ENCODE measurements around the gene CALML4. TPM values are rescaled to one million over a fixed set of nuclear protein-coding genes. Genes with fewer than 3 reads are reported as not detected.
A peak's percentile ranks its signal among the peaks of the same experiment; 100 is the strongest.
"Not testable (repeated sequence)": the region's sequence is repeated elsewhere in the genome, so short reads cannot be mapped to it uniquely, and the experiment has no call there.

Gene CALML4
- total RNA-seq, 1 donor from 2014 or later, result 0.99 TPM

DNA sequence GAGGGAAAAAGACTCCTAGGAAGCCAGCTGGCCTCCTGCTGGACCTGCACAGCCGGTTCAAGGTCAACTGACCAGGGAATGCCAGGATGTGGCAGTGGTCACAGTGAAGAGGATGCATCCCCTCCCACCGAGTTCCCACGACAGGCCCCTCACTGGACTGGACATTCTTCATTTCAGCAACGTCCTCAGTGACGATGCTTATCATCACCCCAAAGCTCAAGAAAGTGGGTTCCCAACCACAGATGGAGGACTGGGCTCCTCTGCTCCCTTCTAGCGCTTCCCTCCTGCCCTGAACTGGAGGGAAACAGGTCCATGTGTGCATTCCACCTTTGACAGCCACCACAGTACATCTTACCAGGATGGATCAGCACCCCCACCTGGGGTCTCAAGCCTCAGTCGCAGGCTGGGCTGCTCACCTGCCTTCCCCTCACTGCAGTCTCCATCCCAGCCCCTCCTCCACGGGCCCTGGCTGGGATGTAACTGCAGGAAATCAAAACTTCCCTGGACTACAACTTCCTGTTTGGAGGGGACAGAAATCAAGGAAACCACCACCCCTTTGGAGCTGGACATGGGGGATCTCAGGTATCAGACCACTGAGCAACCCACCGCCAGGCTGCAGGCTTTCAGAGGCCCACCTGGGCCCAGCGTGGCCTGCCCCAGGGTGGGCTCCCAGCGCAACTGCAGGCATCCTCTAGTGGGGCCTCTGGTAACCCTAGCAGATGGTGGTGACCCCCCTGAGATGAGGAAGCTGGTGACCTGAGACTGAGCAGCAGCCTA, 7.3 kb downstream of the CALML4 start:
- DNase-seq (no peak), ATAC-seq (no peak)
- intact Hi-C loops (cut with micrococcal nuclease), result no loop called here

DNA sequence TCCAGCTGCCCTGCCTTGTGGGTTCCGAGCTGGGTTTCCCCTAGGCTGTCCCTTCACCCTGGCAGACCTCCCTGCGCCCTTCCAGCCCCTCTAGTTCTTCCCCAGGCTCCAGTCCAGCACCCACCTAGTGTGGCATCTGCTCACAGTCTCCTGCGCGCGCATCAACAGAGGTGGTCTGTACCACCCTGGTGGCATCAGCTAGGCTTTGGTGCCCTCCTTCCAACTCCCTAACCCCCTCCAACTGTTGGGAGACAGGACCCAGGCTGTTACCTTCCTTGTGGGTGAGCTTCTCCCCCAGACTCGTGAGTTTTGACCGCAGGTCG, 8.0 kb downstream of the CALML4 start:
- no peak for ATAC-seq
- DNase-seq, result no peak
- intact Hi-C loops (cut with micrococcal nuclease), result no loop called here

DNA sequence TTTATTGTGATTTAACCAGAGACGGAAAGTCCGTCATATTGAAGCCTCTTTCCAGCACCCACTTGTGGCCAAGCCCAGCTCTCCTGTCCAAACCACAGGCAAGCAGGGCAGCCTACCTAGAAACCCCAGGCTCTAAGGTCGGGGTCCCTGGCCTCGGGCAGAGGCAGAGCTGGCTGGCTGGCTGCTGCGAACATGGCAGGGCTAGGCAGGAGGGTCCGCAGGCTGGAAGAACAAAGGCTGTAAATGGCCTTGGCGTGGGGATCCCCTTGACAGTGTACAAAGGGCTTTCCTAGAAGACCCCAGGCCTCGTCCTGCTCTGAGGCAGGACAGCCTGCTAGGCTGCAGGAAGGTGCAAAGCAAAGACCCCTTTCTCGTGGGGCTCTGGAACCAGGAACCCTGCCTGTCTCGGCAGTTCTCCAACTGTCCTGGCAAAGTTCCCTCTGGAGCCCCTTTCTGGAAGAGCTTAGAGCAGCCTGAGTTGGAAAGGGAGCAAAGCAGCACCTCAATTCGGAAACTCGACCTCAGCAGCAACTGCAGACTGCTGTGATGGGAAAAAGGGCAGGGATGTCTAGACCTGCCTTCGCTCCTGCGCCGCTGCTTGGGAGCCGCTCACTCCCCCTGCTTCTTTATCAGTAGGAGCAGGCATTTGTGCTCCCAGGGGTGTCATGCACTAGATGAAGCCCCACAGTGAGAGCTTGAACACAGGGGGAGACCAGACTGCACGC, 8.5 kb downstream of the CALML4 start:
- DNase-seq, result no peak
- intact Hi-C loops (cut with micrococcal nuclease), result no loop called here
- no peak for ATAC-seq

DNA sequence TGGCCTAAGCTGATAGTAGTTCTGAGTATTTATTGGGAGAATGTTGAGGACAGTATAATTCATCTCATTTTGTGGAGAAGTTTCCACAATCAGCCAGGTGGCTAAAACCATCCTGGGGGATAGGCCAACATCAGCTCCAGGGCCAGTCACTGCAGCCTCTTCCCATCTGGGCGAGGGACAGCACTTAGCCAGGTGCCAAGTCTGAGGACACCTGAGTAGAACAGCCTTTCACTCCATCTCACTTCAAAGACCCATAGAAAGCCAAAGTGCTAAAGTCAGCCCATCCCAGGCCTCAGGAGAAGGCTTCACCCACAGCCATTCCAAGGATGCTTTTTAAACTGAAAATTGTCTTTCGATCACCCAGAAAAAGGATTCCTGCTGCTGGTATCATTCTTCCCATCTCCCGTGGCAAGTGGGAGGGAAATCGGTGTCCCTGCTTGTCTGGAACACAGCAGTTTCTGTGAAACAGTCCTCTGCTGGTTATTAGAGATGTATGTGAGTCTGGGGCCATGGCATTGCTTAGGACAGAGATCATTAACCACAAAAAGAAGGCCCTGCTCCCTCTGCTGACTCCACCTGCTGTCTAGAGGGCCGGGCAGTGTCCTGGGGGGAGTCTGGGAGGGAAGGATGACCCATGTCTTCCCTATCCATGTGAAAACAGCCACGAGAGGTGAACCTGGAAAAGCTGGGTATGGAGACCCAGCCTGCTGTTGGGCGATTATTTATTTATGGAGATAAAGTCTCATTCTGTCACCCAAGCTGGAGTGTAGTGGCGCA, 9.6 kb downstream of the CALML4 start:
- intact Hi-C loops (cut with micrococcal nuclease), result no loop called here
- DNase-seq (no peak), ATAC-seq (no peak)

DNA sequence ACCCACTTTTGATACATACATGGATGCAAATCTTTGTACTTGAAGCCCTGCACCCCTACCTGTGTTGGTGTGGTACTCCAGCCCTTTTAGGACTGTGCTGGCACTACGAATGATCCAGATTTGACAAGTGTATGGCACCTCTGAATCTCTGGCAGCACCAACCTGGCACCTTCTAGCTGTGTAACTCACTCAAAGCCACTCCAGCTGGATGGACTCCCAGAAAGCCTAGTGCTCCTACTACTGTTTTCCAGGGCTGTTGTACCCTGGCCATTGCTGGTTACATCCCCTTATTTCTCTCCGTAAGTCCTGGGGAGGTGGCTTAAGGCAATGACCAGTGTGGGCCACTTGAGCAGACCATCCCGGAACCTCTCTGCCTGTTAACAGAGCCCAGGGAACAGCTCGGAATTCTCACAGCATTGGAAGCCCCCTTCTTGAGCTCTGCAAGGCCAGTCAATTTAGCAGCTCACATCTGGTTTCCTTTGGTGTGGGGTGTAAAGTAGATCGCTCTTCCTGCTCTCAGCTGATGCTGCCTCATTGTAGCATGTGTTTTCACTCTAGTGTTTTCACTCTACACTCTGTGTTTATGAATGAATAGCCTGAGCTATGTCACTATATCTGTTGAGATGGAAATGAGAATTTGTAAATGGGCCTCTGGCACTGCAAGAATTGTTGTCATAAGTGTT, 12.2 kb downstream of the CALML4 start:
- ATAC-seq, result peak; percentile 86
- intact Hi-C loops (cut with micrococcal nuclease), result no loop called here
- DNase-seq, result no peak

DNA sequence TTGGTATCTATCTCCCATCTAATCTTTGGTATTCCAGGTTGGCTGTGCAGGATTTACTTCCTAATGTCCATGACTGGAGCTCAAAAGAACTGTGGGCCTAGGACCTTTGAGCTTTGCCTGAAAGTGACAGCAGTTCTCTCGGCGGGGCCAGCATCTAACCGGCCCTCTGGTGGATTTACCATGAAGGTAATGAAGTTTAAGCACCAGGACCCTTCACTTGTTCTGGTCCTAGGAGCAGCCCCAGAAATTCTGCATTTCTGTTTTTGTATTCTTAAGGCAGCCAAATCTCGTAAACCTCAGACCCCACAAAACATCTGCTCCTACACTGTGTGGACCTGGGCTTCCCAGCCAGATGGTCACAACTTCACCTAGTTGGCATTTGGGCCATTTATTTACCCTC, 13.0 kb downstream of the CALML4 start:
- DNase-seq, result no peak
- no peak for ATAC-seq
- intact Hi-C loops (cut with micrococcal nuclease), result no loop called here

DNA sequence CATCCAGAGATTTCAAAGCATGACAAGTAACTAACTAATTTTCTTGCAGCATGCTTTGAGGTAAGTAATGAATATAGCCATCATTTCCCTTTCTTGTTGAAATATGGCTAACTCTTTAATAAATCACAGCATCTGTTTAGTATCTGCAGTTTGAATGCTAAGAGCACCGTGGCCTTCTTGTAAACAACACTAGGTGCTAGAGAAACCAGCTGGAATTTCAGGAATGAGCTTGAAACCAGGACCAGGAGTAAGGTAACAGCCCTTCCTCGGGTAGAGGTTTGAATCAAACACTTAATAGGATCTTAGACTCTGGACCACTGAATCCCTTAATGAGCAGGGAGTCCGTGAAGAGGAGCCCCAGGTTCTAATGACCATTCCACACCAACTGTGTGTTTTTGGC, 13.6 kb downstream of the CALML4 start:
- intact Hi-C loops (cut with micrococcal nuclease), result no loop called here
- ATAC-seq (no peak), DNase-seq (no peak)

DNA sequence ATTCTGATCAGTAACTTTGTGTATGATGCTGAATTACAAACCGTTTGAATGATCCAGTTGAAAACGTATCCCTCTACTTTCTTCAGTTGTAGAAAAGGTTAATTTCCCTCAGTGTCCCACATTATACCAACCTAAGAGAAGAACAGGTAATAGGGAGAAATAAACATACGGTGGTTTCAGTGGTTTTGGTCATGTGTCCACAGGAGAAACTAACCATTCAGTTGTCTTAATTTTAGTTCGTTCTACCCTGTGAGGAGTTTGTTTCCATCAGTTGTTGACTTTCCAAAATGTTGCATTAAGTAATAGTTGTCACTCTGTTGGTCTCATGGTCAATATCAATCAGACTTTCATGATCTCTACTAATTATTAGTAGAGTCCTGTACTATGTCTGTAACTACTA, 15.1 kb downstream of the CALML4 start:
- intact Hi-C loops (cut with micrococcal nuclease), result no loop called here
- no peak for ATAC-seq
- no peak for DNase-seq

DNA sequence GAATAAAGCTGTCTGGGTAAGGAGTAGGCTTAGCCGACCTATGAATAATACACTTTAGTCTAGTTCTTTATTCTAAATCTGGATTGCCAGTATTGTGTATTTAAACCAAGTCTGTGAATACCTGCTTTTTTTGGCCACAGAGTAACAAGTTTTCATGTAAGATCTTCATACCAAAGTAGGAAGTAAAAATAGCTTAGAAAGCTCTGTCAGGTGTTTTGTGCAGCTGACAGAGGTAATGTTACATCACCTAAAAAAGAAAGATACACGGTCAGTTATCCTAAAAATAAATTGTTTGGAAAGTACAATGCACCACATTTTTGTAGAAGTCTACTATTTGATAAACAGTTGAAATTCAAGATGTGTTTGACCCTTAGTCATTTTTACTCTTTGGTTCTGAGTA, 16.5 kb downstream of the CALML4 start:
- ATAC-seq (no peak), DNase-seq (no peak)
- intact Hi-C loops (cut with micrococcal nuclease), result no loop called here

DNA sequence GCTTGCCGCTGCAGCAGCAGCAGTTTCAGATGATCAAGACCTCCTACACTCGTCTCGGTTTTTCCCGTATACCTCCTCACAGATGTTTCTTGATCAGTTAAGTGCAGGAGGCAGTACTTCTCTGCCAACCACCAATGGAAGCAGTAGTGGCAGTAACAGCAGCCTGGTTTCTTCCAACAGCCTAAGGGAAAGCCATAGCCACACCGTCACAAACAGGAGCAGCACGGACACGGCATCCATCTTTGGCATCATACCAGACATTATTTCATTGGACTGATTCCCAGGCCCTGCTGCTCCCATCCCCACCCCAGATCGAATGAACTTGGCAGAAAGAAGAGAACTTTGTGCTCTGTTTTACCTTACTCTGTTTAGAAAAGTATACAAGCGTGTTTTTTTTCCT, 17.6 kb downstream of the CALML4 start:
- intact Hi-C loops (cut with micrococcal nuclease), result no loop called here
- DNase-seq, result peak; percentile 58
- peak; percentile 95 for ATAC-seq

DNA sequence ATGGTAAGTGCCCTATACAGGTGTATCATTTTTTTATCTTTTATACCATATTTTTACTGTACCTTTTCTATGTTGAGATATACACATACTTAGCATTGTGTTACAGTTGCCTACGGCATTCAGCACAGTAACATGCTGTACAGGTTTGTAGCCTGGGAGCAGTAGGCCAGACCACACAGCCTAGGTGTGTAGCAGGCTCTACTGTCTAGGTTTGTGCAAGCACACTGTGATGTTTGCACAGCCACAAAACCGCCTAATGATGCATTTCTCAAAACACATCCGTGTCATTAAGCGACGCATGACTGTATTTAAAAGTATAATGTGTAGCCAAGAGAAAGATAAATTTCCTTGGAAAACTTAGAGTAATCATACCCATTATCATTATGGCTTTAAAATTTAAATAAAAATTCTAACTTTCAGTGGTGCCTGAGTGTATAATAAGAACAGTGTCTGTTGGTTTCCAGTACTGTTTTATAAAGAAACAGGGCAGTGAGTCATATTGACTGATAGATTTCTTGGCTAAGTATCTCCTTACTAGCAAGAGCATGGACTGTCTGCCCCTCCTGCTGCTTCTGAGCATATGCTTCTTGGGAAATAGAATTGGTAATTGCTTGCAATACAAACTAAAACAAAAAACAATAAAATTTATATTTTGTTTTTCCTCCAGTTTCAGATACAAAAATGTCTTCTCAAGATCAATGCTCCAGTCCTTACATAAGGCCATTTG, 18.3 kb downstream of the CALML4 start:
- intact Hi-C loops (cut with micrococcal nuclease), result no loop called here
- DNase-seq (no peak), ATAC-seq (peak; percentile 76)

DNA sequence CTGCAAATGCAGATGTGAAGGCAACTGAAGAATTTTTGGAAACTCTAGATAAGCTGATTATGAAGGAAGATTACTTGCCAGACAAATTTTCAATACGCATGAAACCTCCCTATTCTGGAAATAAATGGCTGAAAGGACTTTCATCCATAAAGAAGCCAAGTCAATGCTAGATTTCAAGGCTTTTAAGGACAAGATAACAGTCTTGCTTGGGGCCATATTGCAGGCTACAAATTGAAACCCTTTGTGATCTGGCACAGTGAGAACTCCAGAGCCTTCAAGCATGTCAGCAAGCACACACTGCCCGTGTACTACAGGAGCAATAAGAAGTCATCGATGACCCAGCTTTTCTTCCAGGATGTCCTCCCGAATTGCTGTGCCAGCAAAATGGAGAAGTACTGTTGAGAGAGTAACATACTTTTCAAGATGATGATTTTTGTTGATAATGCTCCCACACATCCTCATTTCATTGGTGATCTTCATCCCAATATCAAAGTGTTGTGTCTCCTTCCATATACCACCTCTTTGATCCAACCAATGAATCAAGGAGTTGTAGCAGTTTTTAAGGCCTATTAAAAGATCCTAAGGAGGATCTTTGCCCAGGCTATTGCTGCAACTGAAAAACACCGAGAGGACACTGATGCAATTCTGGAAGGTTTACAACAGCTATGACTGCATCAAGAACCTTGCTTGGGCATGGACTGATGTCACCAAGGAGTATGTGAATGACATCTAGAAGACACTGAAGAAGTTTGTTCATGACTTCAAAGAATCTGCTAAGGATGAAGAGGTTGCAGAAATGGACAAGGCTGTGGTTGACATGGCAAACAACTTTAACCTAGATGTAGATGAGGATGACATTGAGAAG, 20.3 kb downstream of the CALML4 start:
- intact Hi-C loops (cut with micrococcal nuclease), result no loop called here
- DNase-seq, result no peak
- no peak for ATAC-seq

DNA sequence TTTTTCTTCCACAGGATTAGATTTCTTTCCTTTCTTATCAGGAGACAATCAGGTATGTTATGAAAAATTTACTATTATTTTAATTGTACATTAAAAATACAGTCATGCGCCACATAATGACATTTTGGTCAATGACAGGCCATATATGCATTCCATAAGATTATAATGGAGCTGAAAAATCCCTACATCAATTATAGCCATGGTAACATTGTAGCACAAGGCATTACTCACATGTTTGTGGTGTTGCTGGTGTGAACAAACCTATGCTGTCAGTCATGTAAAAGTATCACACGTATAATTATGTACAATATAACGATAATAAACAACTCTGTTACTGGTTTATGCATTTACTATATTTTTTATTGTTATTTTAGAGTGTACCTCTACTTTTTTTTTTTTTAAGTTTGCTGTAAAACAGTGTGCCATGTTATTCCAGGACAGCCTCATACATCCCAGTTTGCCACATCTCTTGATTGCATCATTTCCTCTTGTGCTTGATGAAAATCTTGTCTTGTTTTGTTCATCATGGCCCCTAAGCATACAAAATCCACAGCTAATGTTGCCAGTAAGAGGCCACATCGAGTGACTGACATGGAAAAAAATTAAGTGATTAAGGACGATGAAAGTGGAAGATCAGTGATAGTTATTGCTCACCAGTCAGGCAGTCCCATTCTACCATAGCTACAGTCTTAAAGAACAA, 21.4 kb downstream of the CALML4 start:
- no peak for DNase-seq
- no peak for ATAC-seq
- intact Hi-C loops (cut with micrococcal nuclease), result no loop called here

DNA sequence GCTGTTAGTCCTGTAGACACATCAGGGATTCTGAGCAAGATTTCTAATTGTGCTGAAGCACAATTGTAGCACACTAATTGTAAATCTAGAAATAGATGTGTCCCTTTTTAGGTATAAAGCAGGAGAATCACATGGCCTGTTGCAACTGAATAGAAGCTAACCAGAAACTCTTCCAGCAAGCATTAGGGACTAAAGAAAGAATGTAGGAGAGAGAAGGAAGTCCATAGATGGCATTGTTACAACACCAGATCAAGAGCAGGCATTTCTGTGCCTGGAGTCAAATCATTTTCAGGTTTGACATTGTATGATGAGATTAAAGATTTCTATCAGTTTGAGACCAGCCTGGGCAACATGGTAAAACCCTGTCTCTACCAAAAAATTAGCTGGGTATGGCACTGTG, 27.4 kb downstream of the CALML4 start:
- intact Hi-C loops (cut with micrococcal nuclease), result no loop called here
- DNase-seq (no peak), ATAC-seq (peak; percentile 24)

DNA sequence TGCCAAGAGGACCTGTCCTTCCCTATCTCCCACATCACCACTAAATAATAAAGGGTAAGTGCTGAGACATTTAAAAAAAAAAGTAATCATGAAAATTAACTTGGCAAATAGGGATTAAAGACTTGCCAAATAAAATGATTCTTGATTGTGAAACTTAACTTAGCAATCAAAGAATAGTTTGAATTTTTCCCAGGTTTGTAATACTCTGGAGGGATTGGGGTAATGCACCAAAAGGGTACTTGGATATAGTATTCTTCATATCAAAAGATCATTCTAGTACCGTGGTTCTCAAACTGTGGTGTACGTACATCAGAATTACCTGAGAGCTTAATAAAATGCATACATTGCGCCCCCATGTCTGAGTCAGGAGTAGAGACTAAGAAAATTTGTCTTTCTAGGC, 28.5 kb downstream of the CALML4 start:
- intact Hi-C loops (cut with micrococcal nuclease), result no loop called here
- DNase-seq, result no peak
- no peak for ATAC-seq

DNA sequence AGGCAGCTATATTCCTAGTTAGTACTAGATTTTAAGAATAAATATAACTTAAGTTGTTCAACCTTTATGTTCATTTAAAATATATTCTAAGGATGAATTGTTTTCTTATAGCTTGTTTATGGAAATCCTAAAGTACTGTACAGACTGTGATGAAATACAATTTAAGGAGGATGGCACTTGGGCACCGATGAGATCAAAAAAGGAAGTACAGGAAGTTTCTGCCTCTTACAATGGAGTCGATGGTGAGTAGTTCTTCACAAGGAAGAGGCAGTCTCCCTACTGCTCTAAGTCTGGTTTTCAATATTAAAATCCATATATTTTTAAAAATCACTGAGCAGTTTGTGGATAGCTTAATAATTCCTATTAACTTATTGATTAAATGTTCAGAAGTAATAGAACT, 29.6 kb downstream of the CALML4 start:
- intact Hi-C loops (cut with micrococcal nuclease), result no loop called here
- no peak for DNase-seq
- ATAC-seq, result no peak

DNA sequence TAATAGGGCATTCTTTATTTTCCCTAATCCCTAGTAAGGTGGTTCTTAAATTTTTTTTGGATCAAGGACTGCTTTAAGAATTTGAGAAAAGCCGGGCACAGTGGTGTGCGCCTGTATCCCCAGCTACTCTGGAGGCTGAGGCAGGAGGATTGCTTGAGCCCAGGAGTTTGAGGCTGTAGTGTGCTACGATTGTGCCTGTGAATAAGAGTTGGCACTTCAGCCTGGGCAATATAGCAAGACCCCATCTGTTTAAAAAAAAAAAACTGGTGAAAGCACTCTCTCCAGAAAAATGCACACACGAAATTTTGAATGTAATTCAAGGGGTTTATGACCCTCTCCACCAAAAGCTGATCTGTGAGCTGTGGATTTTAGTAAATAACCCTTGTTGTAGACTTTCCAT, 32.0 kb downstream of the CALML4 start:
- ATAC-seq, result no peak
- intact Hi-C loops (cut with micrococcal nuclease), result no loop called here

DNA sequence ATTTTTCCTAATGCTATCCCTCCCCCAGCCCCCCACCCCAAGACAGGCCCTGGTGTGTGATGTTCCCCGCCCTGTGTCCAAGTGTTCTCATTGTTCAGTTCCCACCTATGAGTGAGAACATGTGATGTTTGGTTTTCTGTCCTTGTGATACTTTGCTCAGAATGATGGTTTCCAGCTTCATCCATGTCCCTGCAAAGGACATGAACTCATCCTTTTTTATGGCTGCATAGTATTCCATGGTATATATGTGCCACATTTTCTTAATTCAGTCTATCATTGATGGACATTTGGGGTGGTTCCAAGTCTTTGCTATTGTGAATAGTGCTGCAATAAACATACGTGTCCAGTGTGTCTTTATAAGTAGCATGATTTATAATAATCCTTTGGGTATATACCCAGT, 33.1 kb downstream of the CALML4 start:
- intact Hi-C loops (cut with micrococcal nuclease); DNase-seq; ATAC-seq: not testable (repeated sequence)

More for the DNA sequence above, 32.0 kb downstream of the CALML4 start:
- no peak for DNase-seq
